Loucy (cell line): ENCODE results near the gene CNFN.
"Not testable (repeated sequence)": the region's sequence is repeated elsewhere in the genome, so short reads cannot be mapped to it uniquely, and the experiment has no call there.

Experiments used
- H2AFZ ChIP-seq: fragments of 200-600 bp; sonication (generic); 2 replicates; pipeline ENCODE4 v1.6.0; 2016; ENCODE audit warnings: antibody characterized with exemption, mild to moderate bottlenecking, low read length, moderate library complexity
- H3F3A ChIP-seq: fragments of 200-600 bp; 2 replicates; pipeline ENCODE4 v1.6.0; 2016; ENCODE audit warnings: antibody characterized with exemption, low read depth, mild to moderate bottlenecking
- H3K27me3 ChIP-seq: fragments of 200-600 bp; sonication (generic); 2 replicates; pipeline ENCODE4 v1.6.1; 2014; ENCODE audit warnings: low read length, mild to moderate bottlenecking; ENCODE audit not compliant: insufficient read depth, poor library complexity, severe bottlenecking
- H3K36me3 ChIP-seq: fragments of 200-600 bp; sonication (generic); 2 replicates; pipeline ENCODE4 v1.6.1; 2016; ENCODE audit warnings: low read length; ENCODE audit not compliant: insufficient read depth
- H3K4me1 ChIP-seq: fragments of 200-600 bp; sonication (generic); 2 replicates; pipeline ENCODE4 v1.5.1; 2014; ENCODE audit warnings: low read length, mild to moderate bottlenecking; ENCODE audit not compliant: insufficient read depth, poor library complexity, severe bottlenecking
- H3K4me2 ChIP-seq: fragments of 200-600 bp; sonication (generic); 2 replicates; pipeline ENCODE4 v1.6.0; 2014; ENCODE audit warnings: antibody characterized with exemption, low read length, low read depth, mild to moderate bottlenecking; ENCODE audit not compliant: poor library complexity, severe bottlenecking
- H3K4me3 ChIP-seq: fragments of 200-600 bp; sonication (generic); 2 replicates; pipeline ENCODE4 v1.5.1; 2014; ENCODE audit warnings: low read length, mild to moderate bottlenecking, mixed read lengths; ENCODE audit not compliant: poor library complexity, severe bottlenecking
- H3K79me2 ChIP-seq: fragments of 200-600 bp; sonication (generic); 2 replicates; pipeline ENCODE4 v1.6.1; 2014; ENCODE audit warnings: low read length; ENCODE audit not compliant: insufficient read depth
- H3K9ac ChIP-seq: fragments of 200-600 bp; sonication (generic); 2 replicates; pipeline ENCODE4 v1.6.0; 2014; ENCODE audit warnings: mild to moderate bottlenecking, low read depth, low read length, moderate library complexity; ENCODE audit not compliant: poor library complexity, severe bottlenecking
- H3K9me2 ChIP-seq: fragments of 200-600 bp; sonication (generic); replicated peaks from 2 replicates; pipeline ENCODE4 v1.6.1; 2016; ENCODE audit warnings: low read depth, low read length, mixed read lengths
- H3K9me3 ChIP-seq: fragments of 200-600 bp; sonication (generic); 2 replicates; pipeline ENCODE4 v1.6.1; 2014; ENCODE audit warnings: mild to moderate bottlenecking, antibody characterized with exemption, low read length, low read depth; ENCODE audit not compliant: insufficient read depth
- H4K20me1 ChIP-seq: fragments of 200-600 bp; sonication (generic); 2 replicates; pipeline ENCODE4 v1.6.0; 2014; ENCODE audit warnings: antibody characterized with exemption, low read length, mild to moderate bottlenecking; ENCODE audit not compliant: insufficient read depth, poor library complexity, severe bottlenecking
- EZH2phosphoT487 ChIP-seq: fragments of 200-600 bp; IDR thresholded peaks from 2 replicates; pipeline ENCODE4 v1.6.1; 2018; ENCODE audit warnings: antibody characterized with exemption, mild to moderate bottlenecking, moderate library complexity, borderline replicate concordance
- TF ChIP-seq, protein P1 (sequence below): fragments of 200-600 bp; sonication (generic); conservative IDR thresholded peaks from 2 replicates; pipeline ENCODE4 v1.5.1; 2014; ENCODE audit warnings: mild to moderate bottlenecking, antibody characterized with exemption, low read length

CNFN gene

DNA sequence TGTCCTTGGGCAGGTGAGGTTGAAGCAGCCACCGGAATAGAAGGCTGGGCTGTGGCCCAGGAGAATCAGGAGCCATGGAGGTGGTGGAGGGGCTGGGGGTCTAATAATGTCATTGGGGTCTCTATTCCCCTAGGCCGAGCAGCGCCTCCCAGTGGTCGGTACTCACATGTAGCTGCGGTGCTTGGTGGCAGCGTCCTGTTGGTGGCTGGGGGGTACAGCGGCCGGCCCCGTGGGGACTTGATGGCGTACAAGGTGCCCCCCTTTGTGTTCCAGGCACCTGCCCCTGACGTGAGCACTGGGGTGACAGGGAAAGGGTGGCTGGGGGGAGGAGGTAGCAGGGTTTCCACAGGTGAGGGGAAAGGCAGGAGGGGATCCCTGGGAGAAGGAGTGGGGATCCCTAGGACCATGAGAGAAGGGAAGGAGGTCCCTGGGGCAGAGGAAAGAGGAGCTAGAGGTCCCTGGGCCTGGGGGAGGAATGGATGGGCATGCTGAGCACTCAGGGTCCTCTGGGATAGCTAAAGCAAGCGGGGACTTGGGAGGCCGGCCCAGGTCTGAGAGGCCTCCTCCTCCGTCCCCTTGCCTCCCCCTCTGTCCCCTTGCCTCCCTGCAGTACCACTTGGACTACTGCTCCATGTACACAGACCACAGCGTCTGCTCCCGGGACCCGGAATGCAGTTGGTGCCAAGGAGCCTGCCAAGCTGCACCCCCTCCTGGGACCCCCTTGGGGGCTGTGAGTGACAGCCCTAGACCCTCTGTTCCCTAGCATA lies 46.6 kb downstream of the CNFN start:
- H3K36me3 ChIP-seq = peaks cover 14% of the 10 kb centered on the region; the same call in 1 of the 2 replicates

DNA sequence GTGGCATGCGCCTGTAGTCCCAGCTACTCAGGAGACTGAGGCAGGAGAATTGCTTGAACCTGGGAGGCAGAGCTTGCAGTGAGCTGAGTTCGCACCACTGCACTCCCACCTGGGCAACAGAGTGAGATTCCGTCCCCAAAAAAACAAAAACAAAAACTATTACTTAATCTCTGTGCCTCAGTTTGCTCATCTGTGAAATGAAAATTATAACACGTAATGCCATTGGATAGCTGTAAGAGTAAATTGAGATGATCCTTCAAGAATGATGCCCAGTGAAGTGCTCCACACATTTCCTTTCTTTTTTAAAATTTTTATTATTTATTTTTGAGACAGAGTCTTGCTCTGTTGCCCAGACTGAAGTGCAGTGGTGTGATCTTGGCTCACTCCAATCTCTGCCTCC lies 50.2 kb downstream of the CNFN start:
- H2AFZ ChIP-seq, H3K9me2 ChIP-seq, H3K9me3 ChIP-seq, H3K4me2 ChIP-seq, H3K9ac ChIP-seq, H3K27me3 ChIP-seq, H3K4me1 ChIP-seq, H3F3A ChIP-seq, H4K20me1 ChIP-seq, H3K79me2 ChIP-seq, H3K4me3 ChIP-seq: not testable (repeated sequence)
- H3K36me3 ChIP-seq = peaks cover 19% of the 10 kb centered on the region; the same call in 1 of the 2 replicates

More for the DNA sequence above, 46.6 kb downstream of the CNFN start:
- H4K20me1 ChIP-seq = no peaks in the 10 kb centered on the region
- H3K79me2 ChIP-seq = no peaks in the 10 kb centered on the region
- H2AFZ ChIP-seq = no peak overlapping the region
- no peaks in the 10 kb centered on the region for H3K27me3 ChIP-seq
- no peaks in the 10 kb centered on the region for H3K9me3 ChIP-seq
- H3K9ac ChIP-seq = no peak overlapping the region
- no peaks in the 10 kb centered on the region for H3K4me1 ChIP-seq
- no peaks in the 10 kb centered on the region for H3F3A ChIP-seq
- no peak overlapping the region for H3K4me2 ChIP-seq
- no peaks in the 10 kb centered on the region for H3K9me2 ChIP-seq
- TF ChIP-seq EZH2phosphoT487 = no peak
- TF ChIP-seq, protein P1, sequence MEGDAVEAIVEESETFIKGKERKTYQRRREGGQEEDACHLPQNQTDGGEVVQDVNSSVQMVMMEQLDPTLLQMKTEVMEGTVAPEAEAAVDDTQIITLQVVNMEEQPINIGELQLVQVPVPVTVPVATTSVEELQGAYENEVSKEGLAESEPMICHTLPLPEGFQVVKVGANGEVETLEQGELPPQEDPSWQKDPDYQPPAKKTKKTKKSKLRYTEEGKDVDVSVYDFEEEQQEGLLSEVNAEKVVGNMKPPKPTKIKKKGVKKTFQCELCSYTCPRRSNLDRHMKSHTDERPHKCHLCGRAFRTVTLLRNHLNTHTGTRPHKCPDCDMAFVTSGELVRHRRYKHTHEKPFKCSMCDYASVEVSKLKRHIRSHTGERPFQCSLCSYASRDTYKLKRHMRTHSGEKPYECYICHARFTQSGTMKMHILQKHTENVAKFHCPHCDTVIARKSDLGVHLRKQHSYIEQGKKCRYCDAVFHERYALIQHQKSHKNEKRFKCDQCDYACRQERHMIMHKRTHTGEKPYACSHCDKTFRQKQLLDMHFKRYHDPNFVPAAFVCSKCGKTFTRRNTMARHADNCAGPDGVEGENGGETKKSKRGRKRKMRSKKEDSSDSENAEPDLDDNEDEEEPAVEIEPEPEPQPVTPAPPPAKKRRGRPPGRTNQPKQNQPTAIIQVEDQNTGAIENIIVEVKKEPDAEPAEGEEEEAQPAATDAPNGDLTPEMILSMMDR = peak; percentile 60
- H3K4me3 ChIP-seq = no peak overlapping the region

DNA sequence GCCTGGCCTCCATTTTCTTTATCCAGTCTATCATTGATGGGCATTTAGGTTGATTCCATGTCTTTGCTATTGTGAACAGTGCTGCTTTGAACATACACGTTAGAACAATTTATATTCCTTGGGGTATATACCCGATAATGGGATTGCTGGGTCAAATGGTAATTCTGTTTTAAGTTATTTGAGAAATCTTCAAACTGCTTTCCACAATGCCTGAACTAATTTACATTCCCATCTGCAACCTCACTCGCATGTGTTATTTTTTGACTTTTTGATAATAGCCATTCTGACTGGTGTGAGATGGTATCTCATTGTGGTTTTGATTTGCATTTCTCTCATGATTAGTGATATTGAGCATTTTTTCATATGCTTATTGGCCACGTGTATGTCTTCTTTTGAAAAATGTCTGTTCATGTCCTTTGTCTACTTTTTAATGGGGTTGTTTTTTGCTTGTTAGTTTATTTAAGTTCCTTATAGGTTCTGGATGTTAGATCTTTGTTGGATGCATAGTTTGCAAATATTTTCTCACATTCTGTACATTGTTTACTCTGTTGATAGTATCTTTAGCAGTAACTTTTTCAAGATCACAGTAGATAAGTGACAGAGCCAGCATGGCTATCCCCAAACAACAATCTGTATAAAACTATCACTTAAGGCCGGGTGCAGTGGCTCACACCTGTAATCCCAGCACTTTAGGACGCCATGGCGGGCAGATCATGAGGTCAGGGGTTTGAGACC lies 50.8 kb downstream of the CNFN start:
- H3K27me3 ChIP-seq, H3K9me3 ChIP-seq, H4K20me1 ChIP-seq, H3K79me2 ChIP-seq, H3K9ac ChIP-seq, H3K4me3 ChIP-seq, H3K4me2 ChIP-seq, H3K4me1 ChIP-seq, H3K9me2 ChIP-seq, H2AFZ ChIP-seq, H3F3A ChIP-seq: not testable (repeated sequence)
- peaks cover 19% of the 10 kb centered on the region; the same call in 1 of the 2 replicates for H3K36me3 ChIP-seq
